BJ (cell line): Measurements from ENCODE around the gene VGLL4. TPM values are rescaled to one million over a fixed set of nuclear protein-coding genes. Genes with fewer than 3 reads are reported as not detected.

ENCODE experiments used
- CTCF ChIA-PET: fragments of 350-600 bp; formaldehyde crosslinking; extraction: SDS; loops from one replicate; lab custom pipeline; 2021; ENCODE audit warnings: antibody characterized with exemption, inconsistent platforms; lab: Yijun Ruan, JAX
- POLR2A ChIA-PET: fragments of 300-600 bp; sonication (Branson Sonifier 250); formaldehyde crosslinking; extraction: SDS; loops from one replicate; lab custom pipeline; 2021; ENCODE audit warnings: antibody characterized with exemption; lab: Charles Lee
- DNase-seq: peaks from one replicate; pipeline ENCODE4 v3.0.0-alpha.2; 2011; ENCODE audit warnings: low read depth
- H3K27me3 ChIP-seq: 2 replicates; pipeline ENCODE4 v1.6.0; 2011; ENCODE audit warnings: low read length; ENCODE audit not compliant: control insufficient read depth, insufficient read depth
- H3K36me3 ChIP-seq: 2 replicates; pipeline ENCODE4 v1.5.1; 2011; ENCODE audit warnings: low read length; ENCODE audit not compliant: control insufficient read depth, insufficient read depth
- H3K4me3 ChIP-seq: 2 replicates; pipeline ENCODE4 v1.5.1; 2011; ENCODE audit warnings: low read depth, mild to moderate bottlenecking, control low read depth, low read length
- CTCF ChIP-seq: IDR thresholded peaks from 2 replicates; pipeline ENCODE4 v1.5.1; 2011; ENCODE audit warnings: low read depth, mild to moderate bottlenecking, control low read depth, inconsistent platforms, low read length, moderate library complexity; ENCODE audit not compliant: insufficient read depth
- polyA plus RNA-seq: library from polyadenylated mRNA; depleted of rRNA; stranded (reverse); fragments of >200 nt; gene quantifications from 2 replicates; pipeline ENCODE4 v1.2.3, GENCODE V29; 2011

VGLL4 gene
- polyA plus RNA-seq, 1 experiment: 31.3 TPM

- DNase-seq: no peak
- CTCF ChIA-PET: interaction anchor here (1.6 kb wide), 1 partner anchor 156 kb away, joined by 6 read pairs; no protein-coding TSS in a partner anchor
- Histone ChIP-seq H3K27me3 (no peaks in the 10 kb centered on the region), H3K36me3 (no peaks in the 10 kb centered on the region), H3K4me3 (no peak overlapping the region)
- POLR2A ChIA-PET: no interaction called here
- no peak for TF ChIP-seq CTCF
Observed at GRCh38 chr3:11535243-11535960, 108.3 kb downstream of the VGLL4 start.

- CTCF ChIA-PET: interaction anchor here (1.6 kb wide), 1 partner anchor 155 kb away, joined by 6 read pairs; no protein-coding TSS in a partner anchor
- no peak overlapping the region for H3K4me3 ChIP-seq
- no peak for TF ChIP-seq CTCF
- no peaks in the 10 kb centered on the region for H3K27me3 ChIP-seq
- DNase-seq: no peak
- no peaks in the 10 kb centered on the region for H3K36me3 ChIP-seq
- POLR2A ChIA-PET: no interaction called here
Observed at GRCh38 chr3:11534793-11535101, 109.0 kb downstream of the VGLL4 start.

GRCh38 chr3:11534011-11534792 is 109.5 kb downstream of the VGLL4 start:
- ChIA-PET CTCF (interaction anchor here (1.6 kb wide), 1 partner anchor 155 kb away, joined by 6 read pairs; no protein-coding TSS in a partner anchor), POLR2A (no interaction called here)
- no peak for DNase-seq
- no peak for TF ChIP-seq CTCF
- Histone ChIP-seq H3K27me3 (no peaks in the 10 kb centered on the region), H3K4me3 (no peak overlapping the region), H3K36me3 (no peaks in the 10 kb centered on the region)

- DNase-seq: no peak
- Histone ChIP-seq H3K27me3 (no peaks in the 10 kb centered on the region), H3K4me3 (no peak overlapping the region), H3K36me3 (no peaks in the 10 kb centered on the region)
- CTCF ChIA-PET: interaction anchor here (0.7 to 0.8 kb wide), 3 partner anchors 12 to 26 kb away, joined by 3 read pairs; no protein-coding TSS in a partner anchor
- no peak for TF ChIP-seq CTCF
- POLR2A ChIA-PET: interaction anchor here (0.7 kb wide), 1 partner anchor 36 kb away, joined by 4 read pairs; no protein-coding TSS in a partner anchor
Observed at GRCh38 chr3:11532931-11533391, 110.8 kb downstream of the VGLL4 start.

GRCh38 chr3:11530153-11530721 is 113.5 kb downstream of the VGLL4 start:
- Histone ChIP-seq H3K27me3 (no peaks in the 10 kb centered on the region), H3K36me3 (no peaks in the 10 kb centered on the region), H3K4me3 (no peak overlapping the region)
- ChIA-PET CTCF (interaction anchor here (1.3 kb wide), 1 partner anchor 151 kb away, joined by 3 read pairs; no protein-coding TSS in a partner anchor), POLR2A (no interaction called here)
- no peak for TF ChIP-seq CTCF
- DNase-seq: peak; percentile 80
